IPS-15b (cell line): ENCODE measurements around the gene ZNF649.
A peak's percentile ranks its signal among the peaks of the same experiment; 100 is the strongest.

Experiments
- H3K27me3 ChIP-seq: one replicate; pipeline ENCODE4 v1.6.1; 2013; ENCODE audit warnings: low read length; ENCODE audit not compliant: control insufficient read depth, insufficient read depth
- H3K36me3 ChIP-seq: one replicate; pipeline ENCODE4 v1.6.1; 2013; ENCODE audit warnings: low read length; ENCODE audit not compliant: control insufficient read depth, insufficient read depth
- H3K4me1 ChIP-seq: one replicate; pipeline ENCODE4 v1.6.1; 2013; ENCODE audit warnings: mild to moderate bottlenecking, low read length; ENCODE audit not compliant: control insufficient read depth, insufficient read depth
- H3K4me3 ChIP-seq: one replicate; pipeline ENCODE4 v1.5.1; 2013; ENCODE audit warnings: low read depth, low read length
- H3K9ac ChIP-seq: one replicate; pipeline ENCODE4 v1.6.1; 2013; ENCODE audit warnings: low read depth, mild to moderate bottlenecking, low read length
- H3K9me3 ChIP-seq: one replicate; pipeline ENCODE4 v1.6.1; 2013; ENCODE audit warnings: mild to moderate bottlenecking, low read length; ENCODE audit not compliant: control insufficient read depth, insufficient read depth

The ZNF649 gene

GRCh38 chr19:51884713-51885112 lies 20.1 kb downstream of the ZNF649 start:
- Histone ChIP-seq H3K9ac (no peak overlapping the region), H3K4me3 (no peak overlapping the region), H3K4me1 (no peaks in the 10 kb centered on the region), H3K36me3 (peaks cover 22% of the 10 kb centered on the region), H3K9me3 (peaks cover 6% of the 10 kb centered on the region), H3K27me3 (no peaks in the 10 kb centered on the region)

DNA sequence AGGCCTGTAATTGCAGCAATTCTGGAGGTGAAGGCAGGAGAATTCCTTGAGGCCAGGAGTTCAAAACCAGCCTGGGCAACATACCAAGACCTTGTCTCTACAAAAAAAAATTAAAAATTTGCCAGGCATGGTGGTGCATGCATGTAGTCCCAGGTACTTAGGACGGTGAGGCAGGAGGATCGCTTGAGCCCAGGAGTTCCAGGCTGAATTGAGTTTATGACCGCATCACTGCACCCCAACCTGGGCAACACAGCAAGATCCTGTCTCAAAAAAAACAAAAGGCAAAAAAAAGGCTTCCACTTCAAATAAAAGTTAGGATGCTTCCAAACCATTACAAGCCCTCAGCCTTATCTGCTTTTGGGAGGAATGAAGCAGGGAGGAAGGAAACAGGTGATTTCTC lies 22.3 kb downstream of the ZNF649 start:
- Histone ChIP-seq H3K9ac (no peak overlapping the region), H3K9me3 (peaks cover 12% of the 10 kb centered on the region), H3K27me3 (no peaks in the 10 kb centered on the region), H3K4me3 (no peak overlapping the region), H3K4me1 (no peaks in the 10 kb centered on the region), H3K36me3 (peaks cover 31% of the 10 kb centered on the region)

- Histone ChIP-seq H3K36me3 (peaks cover 63% of the 10 kb centered on the region), H3K27me3 (no peaks in the 10 kb centered on the region), H3K9me3 (peaks cover 61% of the 10 kb centered on the region), H3K4me1 (no peaks in the 10 kb centered on the region), H3K9ac (no peak overlapping the region), H3K4me3 (peak overlapping the region; percentile 16)
Measured at GRCh38 chr19:51873097-51873496, 31.7 kb downstream of the ZNF649 start.

- Histone ChIP-seq H3K4me1 (no peaks in the 10 kb centered on the region), H3K27me3 (no peaks in the 10 kb centered on the region), H3K4me3 (no peak overlapping the region), H3K9me3 (peaks cover 37% of the 10 kb centered on the region), H3K9ac (no peak overlapping the region), H3K36me3 (peaks cover 10% of the 10 kb centered on the region)
Measured at GRCh38 chr19:51861870-51862622, 42.8 kb downstream of the ZNF649 start.
